Measurements from ENCODE around the gene DUSP5. TPM values are rescaled to one million over a fixed set of nuclear protein-coding genes. Genes with fewer than 3 reads are reported as not detected.

The DUSP5 gene
- total and polyA plus RNA-seq, 2 of the 8 experiments (the other 6 are each of a cell fraction or from before 2014, with no cell fraction given): 13.6 to 30.3 TPM

DNA sequence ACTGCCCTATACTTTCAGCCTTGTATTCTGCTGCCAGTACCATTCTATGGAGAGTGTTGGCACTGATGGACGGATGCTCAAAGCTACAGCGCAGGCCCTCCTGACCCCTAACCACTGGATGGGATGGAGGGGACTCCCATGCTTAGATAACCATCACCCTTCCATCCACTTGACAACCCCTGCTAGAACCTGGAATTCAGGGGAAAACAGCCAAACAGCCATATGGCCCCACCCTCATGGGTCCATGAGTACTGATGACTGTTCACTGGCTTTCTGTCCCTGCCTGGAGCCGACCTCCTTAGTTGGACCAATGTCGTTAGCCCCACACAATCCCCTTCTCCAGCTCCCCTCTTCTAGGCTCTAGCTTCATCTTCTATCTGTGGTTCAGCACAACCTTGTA, 16.2 kb downstream of the DUSP5 start:
- no peak overlapping the region for H2AFZ ChIP-seq (ENCODE audit: low read length)
- H3K9me3 ChIP-seq (ENCODE audit: insufficient read depth in 2 of 2, low read depth in 1 of 2, low read length in 1 of 2): no peaks in the 10 kb centered on the region
- no peaks in the 10 kb centered on the region; the same call in 1 of the 2 replicates for H3K79me1 ChIP-seq (ENCODE audit: low read depth, low read length)
- no peaks in the 10 kb centered on the region for H4K20me1 ChIP-seq (replicated peaks in 1 of 2; ENCODE audit: control insufficient read depth in 1 of 2, insufficient read depth in 2 of 2, low read length in 2 of 2)
- no peak overlapping the region for H2BK15ac ChIP-seq (ENCODE audit: low read length)
- H4K5ac ChIP-seq (ENCODE audit: insufficient read length, low read depth, low read length): no peak overlapping the region
- H3K4ac ChIP-seq (replicated peaks; ENCODE audit: insufficient read length, low read depth, low read length): no peak overlapping the region
- H4K91ac ChIP-seq (replicated peaks; ENCODE audit: insufficient read length, low read length): no peak overlapping the region
- H3K9ac ChIP-seq (replicated peaks in 1 of 4; ENCODE audit: extremely low read depth in 1 of 4, low read depth in 3 of 4, low read length in 3 of 4): no peak overlapping the region
- H3K79me2 ChIP-seq (ENCODE audit: control insufficient read depth in 1 of 2, insufficient read depth in 2 of 2, low read length in 2 of 2): no peaks in the 10 kb centered on the region
- no peak overlapping the region for H2BK12ac ChIP-seq (ENCODE audit: low read depth, low read length)
- H3K27ac ChIP-seq (ENCODE audit: low read depth, low read length): no peak overlapping the region
- no peak overlapping the region for H3K14ac ChIP-seq (ENCODE audit: insufficient read length)
- H3K4me1 ChIP-seq (replicated peaks in 1 of 4; ENCODE audit: control insufficient read depth in 3 of 4, insufficient read depth in 4 of 4, low read length in 3 of 4): no peaks in the 10 kb centered on the region
- POLR2A ChIA-PET (ENCODE audit: partially characterized antibody): interaction anchor here (2.3 kb wide), 1 partner anchor 15 kb away, joined by 10 read pairs; the partner anchor contains the start of gene DUSP5
- H2BK20ac ChIP-seq (ENCODE audit: low read length): no peak overlapping the region
- no peak overlapping the region for H3K18ac ChIP-seq (ENCODE audit: extremely low read depth, low read length)
- H2AK5ac ChIP-seq (ENCODE audit: low read depth, low read length): no peak overlapping the region
- H2BK120ac ChIP-seq (replicated peaks; ENCODE audit: low read depth, low read length): no peak overlapping the region
- H3K23me2 ChIP-seq (ENCODE audit: low read depth, low read length): no peaks in the 10 kb centered on the region
- CTCF ChIA-PET (ENCODE audit: partially characterized antibody): interaction anchor here (1.0 to 1.4 kb wide), 2 partner anchors 19 to 144 kb away, joined by 3 read pairs; no protein-coding TSS in a partner anchor
- no peaks in the 10 kb centered on the region for H3K27me3 ChIP-seq (replicated peaks in 1 of 4; ENCODE audit: control insufficient read depth in 3 of 4, extremely low read depth in 1 of 4, insufficient read depth in 3 of 4, low read length in 3 of 4)
- DNase-seq (ENCODE audit: low read depth in 1 of 2, low spot score in 2 of 2): no peak
- no peak overlapping the region for H3K4me2 ChIP-seq (ENCODE audit: insufficient read depth in 1 of 2, low read depth in 2 of 2, low read length in 2 of 2)
- H2BK5ac ChIP-seq (ENCODE audit: low read depth, low read length): no peak overlapping the region
- H4K8ac ChIP-seq (ENCODE audit: extremely low read depth, insufficient read depth, low read length): no peak overlapping the region
- FAIRE-seq: no peak
- H3K36me3 ChIP-seq (ENCODE audit: control insufficient read depth in 2 of 4, insufficient read depth in 4 of 4, low read length in 3 of 4): peaks cover 3 to 25% (median 8%) of the 10 kb centered on the region in 4 experiments; a peak in 5 of 8 replicates
- no peak overlapping the region for H3K23ac ChIP-seq (ENCODE audit: insufficient read length)
- H3K4me3 ChIP-seq (ENCODE audit: extremely low read depth in 1 of 4, insufficient read depth in 2 of 4, low read depth in 3 of 4, low read length in 4 of 4): no peak overlapping the region
- H3K56ac ChIP-seq (replicated peaks; ENCODE audit: insufficient read length, low read depth, low read length): no peak overlapping the region
- no peak for TF ChIP-seq EZH2 (IDR thresholded peaks at IDR 0.05; ENCODE audit: low read depth, low read length, severe bottlenecking)
- peak; percentile 20; the same call in 1 of the 2 replicates for TF ChIP-seq POLR2AphosphoS5 (IDR thresholded peaks at IDR 0.05; ENCODE audit: low read depth, low read length)
- 83% methylated on average over 4 of the region's 4 CpGs; no CpG with 5 or more reads in 1 of the 2 experiments for WGBS, 2 experiments (ENCODE audit: extremely low coverage in 1 of 2, insufficient coverage in 1 of 2, insufficient read length in 1 of 2, insufficient replicate concordance in 2 of 2, low coverage in 1 of 2, low lambda C conversion rate in 2 of 2, missing lambda C conversion rate in 1 of 2)
